MCF 10A (cell line): ENCODE results near the gene MMP24OS. TPM values are rescaled to one million over a fixed set of nuclear protein-coding genes. Genes with fewer than 3 reads are reported as not detected.
A peak's percentile ranks its signal among the peaks of the same experiment; 100 is the strongest.

Experiments used
- BruUV-seq: library from RNA; stranded (reverse); fragments of 400-500 nt; replicated peaks from 2 replicates; lab custom pipeline; 2021; lab: Mats Ljungman, UMichigan
- CTCF ChIA-PET: fragments of 300-600 bp; sonication (Branson Sonifier 250); formaldehyde crosslinking; extraction: SDS; loops from one replicate; lab custom pipeline; 2021; ENCODE audit warnings: antibody characterized with exemption, inconsistent platforms; lab: Yijun Ruan, JAX
- POLR2A ChIA-PET: fragments of 300-600, 350-650 bp; sonication (Branson Sonifier 250); formaldehyde crosslinking; extraction: SDS; loops from one replicate; lab custom pipeline; 2020; ENCODE audit warnings: antibody characterized with exemption, inconsistent platforms; lab: Yijun Ruan, JAX
- DNase-seq: peaks from one replicate; pipeline ENCODE4 v3.0.0-alpha.2; 2018; ENCODE audit not compliant: unreplicated experiment
- H3K27ac Mint-ChIP-seq: one replicate; pipeline ENCODE4 v1.8.0; 2022; ENCODE audit warnings: mild to moderate bottlenecking, low read depth, mixed read lengths; ENCODE audit not compliant: unreplicated experiment
- H3K27me3 Mint-ChIP-seq: one replicate; pipeline ENCODE4 v1.8.0; 2022; ENCODE audit warnings: mixed read lengths; ENCODE audit not compliant: insufficient read depth, unreplicated experiment
- H3K36me3 Mint-ChIP-seq: one replicate; pipeline ENCODE4 v1.8.0; 2022; ENCODE audit warnings: mild to moderate bottlenecking, moderate library complexity, mixed read lengths; ENCODE audit not compliant: insufficient read depth, unreplicated experiment
- H3K4me1 Mint-ChIP-seq: one replicate; pipeline ENCODE4 v1.8.0; 2022; ENCODE audit warnings: mixed read lengths; ENCODE audit not compliant: insufficient read depth, unreplicated experiment
- H3K4me3 Mint-ChIP-seq: one replicate; pipeline ENCODE4 v1.8.0; 2022; ENCODE audit warnings: mild to moderate bottlenecking, moderate library complexity, mixed read lengths; ENCODE audit not compliant: unreplicated experiment
- H3K9me3 Mint-ChIP-seq: one replicate; pipeline ENCODE4 v1.8.0; 2022; ENCODE audit warnings: mixed read lengths; ENCODE audit not compliant: unreplicated experiment
- intact Hi-C: fragments of 100-400 bp; cut with micrococcal nuclease; formaldehyde crosslinking; loops from 2 replicates; pipeline ENCODE4 v1.14.1; 2022
- total RNA-seq: library from RNA; stranded (reverse); gene quantifications from 2 replicates; pipeline ENCODE4 v1.2.3, GENCODE V29; 2022
- TF ChIP-seq, protein P1 (sequence below): fragments of 200-600 bp; IDR thresholded peaks from one replicate; pipeline ENCODE4 v1.8.0; 2022; ENCODE audit warnings: antibody characterized with exemption, mild to moderate bottlenecking; ENCODE audit not compliant: unreplicated experiment

MMP24OS gene
- total RNA-seq, 1 experiment from 2014 or later: 52.2 TPM

DNA sequence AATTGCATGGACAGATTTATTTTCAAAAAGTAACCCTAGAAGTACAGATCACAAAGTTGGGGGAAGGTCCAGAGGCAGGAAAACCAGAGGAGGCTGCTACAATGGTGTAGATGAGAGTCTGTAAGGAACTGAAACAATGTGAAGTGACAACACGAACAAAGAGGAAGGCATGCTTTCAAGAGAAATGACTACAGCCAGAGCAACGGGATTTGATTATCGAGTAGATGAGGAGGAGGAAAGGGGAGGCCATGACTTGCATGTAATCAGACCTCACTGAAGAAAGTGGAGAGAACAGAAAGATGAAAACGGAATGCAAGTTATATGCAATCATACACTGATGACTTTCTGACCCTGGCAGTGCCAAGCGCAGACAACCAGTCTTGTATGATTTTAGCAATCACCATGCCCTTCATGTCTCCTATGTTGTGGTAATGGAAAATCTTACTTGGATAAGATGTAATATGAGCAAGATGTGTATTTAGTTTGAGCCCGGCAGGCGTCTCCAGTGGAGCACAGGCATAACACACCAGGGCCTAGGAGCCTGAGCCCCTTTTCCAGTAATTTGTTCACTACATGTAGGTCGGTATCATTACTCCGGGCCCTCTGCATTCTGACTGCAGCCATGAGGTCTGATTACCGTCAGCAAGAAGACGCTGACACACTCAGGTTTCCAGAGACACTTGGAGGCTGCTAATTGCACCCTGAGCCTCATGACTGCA, 48.3 kb upstream of the MMP24OS start:
- Mint-ChIP-seq H3K27me3 (no peaks in the 10 kb centered on the region), H3K4me3 (no peak overlapping the region), H3K27ac (peak overlapping the region; percentile 73), H3K36me3 (peaks cover 7% of the 10 kb centered on the region), H3K9me3 (no peaks in the 10 kb centered on the region), H3K4me1 (peaks cover 34% of the 10 kb centered on the region)
- no TSS peak for BruUV-seq
- no peak for DNase-seq
- CTCF ChIA-PET: interaction anchor here (1.2 to 1.4 kb wide), 2 partner anchors 22 to 121 kb away, joined by 7 to 8 read pairs; no protein-coding TSS in a partner anchor
- POLR2A ChIA-PET: interaction anchor here (0.8 to 11.2 kb wide), 4 partner anchors 8 to 18 kb away, joined by 3 to 227 read pairs (median 6); no protein-coding TSS in a partner anchor
- intact Hi-C loops: no loop called here
- TF ChIP-seq, protein P1, sequence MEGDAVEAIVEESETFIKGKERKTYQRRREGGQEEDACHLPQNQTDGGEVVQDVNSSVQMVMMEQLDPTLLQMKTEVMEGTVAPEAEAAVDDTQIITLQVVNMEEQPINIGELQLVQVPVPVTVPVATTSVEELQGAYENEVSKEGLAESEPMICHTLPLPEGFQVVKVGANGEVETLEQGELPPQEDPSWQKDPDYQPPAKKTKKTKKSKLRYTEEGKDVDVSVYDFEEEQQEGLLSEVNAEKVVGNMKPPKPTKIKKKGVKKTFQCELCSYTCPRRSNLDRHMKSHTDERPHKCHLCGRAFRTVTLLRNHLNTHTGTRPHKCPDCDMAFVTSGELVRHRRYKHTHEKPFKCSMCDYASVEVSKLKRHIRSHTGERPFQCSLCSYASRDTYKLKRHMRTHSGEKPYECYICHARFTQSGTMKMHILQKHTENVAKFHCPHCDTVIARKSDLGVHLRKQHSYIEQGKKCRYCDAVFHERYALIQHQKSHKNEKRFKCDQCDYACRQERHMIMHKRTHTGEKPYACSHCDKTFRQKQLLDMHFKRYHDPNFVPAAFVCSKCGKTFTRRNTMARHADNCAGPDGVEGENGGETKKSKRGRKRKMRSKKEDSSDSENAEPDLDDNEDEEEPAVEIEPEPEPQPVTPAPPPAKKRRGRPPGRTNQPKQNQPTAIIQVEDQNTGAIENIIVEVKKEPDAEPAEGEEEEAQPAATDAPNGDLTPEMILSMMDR: no peak

DNA sequence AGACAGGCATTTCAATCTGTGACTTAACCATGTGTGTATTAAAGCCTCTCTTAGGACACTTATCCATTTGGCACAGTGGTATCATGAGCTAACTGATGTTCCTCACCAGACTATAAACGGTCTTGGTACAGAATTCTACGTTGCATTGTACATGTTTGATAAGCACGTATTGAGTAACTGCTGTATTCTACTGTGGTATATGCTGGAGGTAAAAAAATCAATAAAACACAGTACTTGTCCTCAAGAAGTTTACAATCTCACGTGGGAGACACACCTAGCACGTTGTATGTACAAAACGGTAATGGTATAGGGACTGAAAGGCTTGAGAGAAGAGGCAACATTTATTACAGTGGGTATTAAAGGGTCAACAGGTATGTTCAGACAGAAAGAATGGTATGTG, 47.5 kb upstream of the MMP24OS start:
- DNase-seq: no peak
- Mint-ChIP-seq H3K27me3 (no peaks in the 10 kb centered on the region), H3K9me3 (no peaks in the 10 kb centered on the region), H3K4me3 (no peak overlapping the region), H3K4me1 (peaks cover 36% of the 10 kb centered on the region), H3K27ac (peak overlapping the region; percentile 73), H3K36me3 (peaks cover 12% of the 10 kb centered on the region)
- intact Hi-C loops: no loop called here
- ChIA-PET POLR2A (interaction anchor here (1.0 kb wide), 1 partner anchor 19 kb away, joined by 4 read pairs; no protein-coding TSS in a partner anchor), CTCF (no interaction called here)
- TF ChIP-seq, protein P1: no peak
- BruUV-seq: no TSS peak

DNA sequence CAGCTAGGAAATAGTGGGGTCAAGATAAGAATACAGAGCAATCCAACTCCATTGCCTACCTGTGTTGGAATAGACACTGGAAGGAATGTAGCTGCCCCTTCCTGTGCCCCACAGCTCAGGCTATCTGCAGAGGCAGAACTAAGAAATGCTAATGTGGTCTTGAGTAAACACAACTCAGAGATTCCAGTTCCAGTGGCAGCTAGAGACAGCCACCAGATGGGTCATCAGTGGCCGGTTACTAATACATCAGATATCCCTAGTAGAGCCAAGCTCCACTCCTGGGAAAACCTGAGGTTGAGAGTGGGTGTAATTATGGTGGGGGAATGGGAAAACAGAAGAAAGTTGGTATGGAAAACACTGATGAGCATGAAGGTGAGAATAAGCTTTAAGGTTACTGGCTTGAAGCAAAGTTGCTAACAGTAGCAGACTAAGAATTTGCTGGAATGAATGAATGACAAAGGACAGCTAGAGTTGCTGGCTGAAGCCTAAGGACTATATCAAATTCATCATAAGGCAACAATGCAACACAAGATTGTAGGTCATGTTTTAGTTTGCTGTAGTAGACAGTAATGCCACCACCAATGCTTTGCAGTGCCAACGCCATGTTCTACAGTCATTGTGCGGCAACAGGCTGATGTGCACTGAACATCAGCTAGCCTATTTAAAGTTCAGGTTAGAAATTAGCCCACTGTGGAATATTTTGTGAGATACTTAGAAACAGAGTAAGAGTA, 42.6 kb upstream of the MMP24OS start:
- ChIA-PET CTCF (interaction anchor here (0.5 to 8.3 kb wide), 9 partner anchors 10 to 222 kb away, joined by 3 to 163 read pairs (median 4); partner anchors contain the start of gene UQCC1), POLR2A (interaction anchor here (0.6 to 12.9 kb wide), 7 partner anchors 12 to 134 kb away, joined by 3 to 468 read pairs (median 15); partner anchors contain the start of gene EIF6)
- intact Hi-C loops: no loop called here
- H3K36me3 Mint-ChIP-seq: peaks cover 14% of the 10 kb centered on the region
- TF ChIP-seq, protein P1: no peak
- peak overlapping the region; percentile 87 for H3K27ac Mint-ChIP-seq
- H3K27me3 Mint-ChIP-seq: no peaks in the 10 kb centered on the region
- no peaks in the 10 kb centered on the region for H3K9me3 Mint-ChIP-seq
- H3K4me3 Mint-ChIP-seq: no peak overlapping the region
- peak; percentile 44 for DNase-seq
- BruUV-seq: no TSS peak
- H3K4me1 Mint-ChIP-seq: peaks cover 37% of the 10 kb centered on the region

DNA sequence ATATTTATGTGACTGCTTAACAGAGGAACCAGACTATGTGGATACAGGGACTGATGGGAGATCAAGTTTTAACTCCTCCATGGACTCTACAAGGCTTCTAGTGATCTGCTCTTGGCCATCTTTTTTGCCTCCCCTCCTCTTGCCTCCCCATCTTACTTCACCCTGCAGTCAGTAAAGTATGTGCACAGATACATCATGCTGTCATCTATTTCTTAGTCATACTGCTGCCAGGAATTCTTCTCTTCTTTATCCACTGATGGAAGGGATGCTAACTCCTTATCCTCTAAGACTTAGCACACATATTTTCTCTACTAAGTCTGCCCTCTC, 41.9 kb upstream of the MMP24OS start:
- peaks cover 42% of the 10 kb centered on the region for H3K4me1 Mint-ChIP-seq
- H3K27ac Mint-ChIP-seq: peak overlapping the region; percentile 87
- DNase-seq: peak; percentile 34
- ChIA-PET POLR2A (interaction anchor here (1.0 to 12.9 kb wide), 8 partner anchors 13 to 135 kb away, joined by 3 to 468 read pairs (median 18); partner anchors contain the start of gene EIF6), CTCF (interaction anchor here (0.9 to 8.3 kb wide), 5 partner anchors 11 to 120 kb away, joined by 3 to 163 read pairs (median 4); partner anchors contain the start of gene UQCC1)
- peaks cover 19% of the 10 kb centered on the region for H3K36me3 Mint-ChIP-seq
- BruUV-seq: no TSS peak
- H3K27me3 Mint-ChIP-seq: no peaks in the 10 kb centered on the region
- intact Hi-C loops: no loop called here
- H3K9me3 Mint-ChIP-seq: no peaks in the 10 kb centered on the region
- TF ChIP-seq, protein P1: no peak
- no peak overlapping the region for H3K4me3 Mint-ChIP-seq
